NT2/D1 (cell line): Measurements from ENCODE around the gene SEC14L2.

ENCODE experiments used
- DNase-seq: peaks from one replicate; pipeline ENCODE4 v3.0.0-alpha.2; 2011; ENCODE audit warnings: low read depth, low spot score
- H3K27me3 ChIP-seq: 2 replicates; pipeline ENCODE4 v1.6.0; 2011; ENCODE audit warnings: mild to moderate bottlenecking; ENCODE audit not compliant: insufficient read length, insufficient read depth
- H3K36me3 ChIP-seq: 2 replicates; pipeline ENCODE4 v1.6.1; 2011; ENCODE audit warnings: mild to moderate bottlenecking, low read length, mixed read lengths; ENCODE audit not compliant: insufficient read depth, insufficient read length
- H3K4me1 ChIP-seq: 2 replicates; pipeline ENCODE4 v1.5.1; 2011; ENCODE audit not compliant: insufficient read depth, insufficient read length
- H3K4me3 ChIP-seq: 2 replicates; pipeline ENCODE4 v1.5.1; 2011; ENCODE audit warnings: low read depth; ENCODE audit not compliant: insufficient read length
- H3K9ac ChIP-seq: 2 replicates; pipeline ENCODE4 v1.6.0; 2011; ENCODE audit warnings: low read depth; ENCODE audit not compliant: insufficient read length
- H3K9me3 ChIP-seq: 2 replicates; pipeline ENCODE4 v1.5.1; 2011; ENCODE audit warnings: mild to moderate bottlenecking, low read length; ENCODE audit not compliant: insufficient read depth
- SUZ12 ChIP-seq: IDR thresholded peaks from 2 replicates; pipeline ENCODE4 v1.6.1; 2011; ENCODE audit not compliant: insufficient read length, insufficient read depth; ENCODE audit errors: extremely low read depth
- YY1 ChIP-seq: IDR thresholded peaks from 2 replicates; pipeline ENCODE4 v1.6.1; 2011; ENCODE audit not compliant: insufficient read length, insufficient read depth
- ZNF274 ChIP-seq: IDR thresholded peaks from 2 replicates; pipeline ENCODE4 v1.6.1; 2011; ENCODE audit warnings: mild to moderate bottlenecking, low read depth, low read length

Gene SEC14L2

DNA sequence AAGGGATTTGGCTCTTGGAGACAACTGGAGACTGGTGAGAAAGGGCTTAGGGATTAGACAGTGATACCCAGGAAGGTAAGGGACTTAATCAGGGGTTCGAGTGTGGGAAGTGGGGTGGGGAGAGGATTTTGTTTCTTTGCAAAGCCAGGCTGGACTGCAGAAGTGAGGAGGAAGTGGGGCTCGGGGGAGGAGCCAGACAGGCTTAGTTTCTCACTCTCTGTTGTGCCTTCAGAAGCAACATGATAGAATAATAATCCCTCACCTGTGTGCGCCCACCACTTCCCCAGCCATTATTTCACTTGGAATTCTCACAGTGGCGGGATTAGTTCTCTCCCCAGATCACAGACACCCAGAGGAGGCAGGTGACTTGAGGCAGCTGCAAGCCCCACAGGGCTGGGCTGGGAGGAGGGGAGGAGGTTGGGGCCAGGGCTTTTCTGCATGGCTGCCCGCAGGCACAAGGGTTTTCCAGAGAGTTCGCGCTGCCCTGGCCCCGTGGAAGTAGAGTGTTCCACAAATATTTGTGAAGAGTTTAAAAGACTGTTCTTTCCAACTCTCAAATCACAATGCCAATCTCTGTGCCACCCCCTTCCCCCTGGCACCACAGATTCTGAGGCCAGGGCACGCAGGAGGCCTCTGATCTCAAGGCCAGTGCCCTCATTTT is 4.0 kb upstream of the SEC14L2 start:
- Histone ChIP-seq H3K36me3 (no peaks in the 10 kb centered on the region), H3K9ac (peak overlapping the region; percentile 42), H3K4me1 (peaks cover 12% of the 10 kb centered on the region), H3K27me3 (peaks cover 30% of the 10 kb centered on the region), H3K4me3 (no peak overlapping the region), H3K9me3 (no peaks in the 10 kb centered on the region)
- DNase-seq = no peak
- TF ChIP-seq SUZ12 (no peak), YY1 (no peak), ZNF274 (no peak)

DNA sequence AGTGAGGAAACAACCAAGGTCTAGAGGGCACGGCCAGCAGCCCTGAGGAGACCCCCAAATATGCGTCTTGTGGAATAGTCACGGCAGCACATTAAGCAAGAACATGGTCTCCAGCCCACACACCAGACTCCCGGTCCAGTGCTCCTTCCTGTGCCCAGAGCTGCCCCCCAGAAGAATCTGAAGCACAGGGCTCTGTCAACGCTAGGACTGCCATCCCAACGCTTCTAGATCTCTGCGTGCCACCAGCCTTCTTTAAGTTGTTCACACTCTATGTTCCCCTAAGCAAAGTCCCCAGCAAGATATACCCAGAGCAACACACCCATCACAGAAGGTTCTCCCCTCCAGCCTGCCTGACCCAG is 3.5 kb upstream of the SEC14L2 start:
- H3K9ac ChIP-seq = peak overlapping the region; percentile 42
- peaks cover 35% of the 10 kb centered on the region for H3K27me3 ChIP-seq
- H3K9me3 ChIP-seq = no peaks in the 10 kb centered on the region
- no peaks in the 10 kb centered on the region for H3K36me3 ChIP-seq
- no peak overlapping the region for H3K4me3 ChIP-seq
- no peak for DNase-seq
- H3K4me1 ChIP-seq = peaks cover 12% of the 10 kb centered on the region
- TF ChIP-seq YY1 (no peak), ZNF274 (no peak), SUZ12 (no peak)

DNA sequence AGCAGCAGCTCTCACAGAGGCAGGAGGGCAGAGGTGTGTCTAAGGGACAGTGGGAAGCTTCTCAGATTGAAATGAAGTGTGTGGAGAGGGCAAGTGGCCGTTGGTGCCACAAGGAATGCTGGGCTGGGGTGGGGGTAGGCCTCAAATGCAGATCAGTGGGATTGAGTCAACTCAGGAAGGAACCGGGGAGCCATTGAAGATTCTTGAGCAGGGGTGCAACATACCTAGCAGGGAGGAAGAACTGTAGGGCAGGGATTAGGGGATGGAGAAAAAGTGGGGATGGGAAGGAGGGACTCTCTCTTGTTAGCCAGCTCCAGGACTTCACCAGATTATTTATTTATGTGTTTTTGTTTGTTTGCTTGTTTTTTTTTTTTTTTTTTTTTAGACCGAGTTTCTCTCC is 2.9 kb upstream of the SEC14L2 start:
- no peak overlapping the region for H3K9ac ChIP-seq

DNA sequence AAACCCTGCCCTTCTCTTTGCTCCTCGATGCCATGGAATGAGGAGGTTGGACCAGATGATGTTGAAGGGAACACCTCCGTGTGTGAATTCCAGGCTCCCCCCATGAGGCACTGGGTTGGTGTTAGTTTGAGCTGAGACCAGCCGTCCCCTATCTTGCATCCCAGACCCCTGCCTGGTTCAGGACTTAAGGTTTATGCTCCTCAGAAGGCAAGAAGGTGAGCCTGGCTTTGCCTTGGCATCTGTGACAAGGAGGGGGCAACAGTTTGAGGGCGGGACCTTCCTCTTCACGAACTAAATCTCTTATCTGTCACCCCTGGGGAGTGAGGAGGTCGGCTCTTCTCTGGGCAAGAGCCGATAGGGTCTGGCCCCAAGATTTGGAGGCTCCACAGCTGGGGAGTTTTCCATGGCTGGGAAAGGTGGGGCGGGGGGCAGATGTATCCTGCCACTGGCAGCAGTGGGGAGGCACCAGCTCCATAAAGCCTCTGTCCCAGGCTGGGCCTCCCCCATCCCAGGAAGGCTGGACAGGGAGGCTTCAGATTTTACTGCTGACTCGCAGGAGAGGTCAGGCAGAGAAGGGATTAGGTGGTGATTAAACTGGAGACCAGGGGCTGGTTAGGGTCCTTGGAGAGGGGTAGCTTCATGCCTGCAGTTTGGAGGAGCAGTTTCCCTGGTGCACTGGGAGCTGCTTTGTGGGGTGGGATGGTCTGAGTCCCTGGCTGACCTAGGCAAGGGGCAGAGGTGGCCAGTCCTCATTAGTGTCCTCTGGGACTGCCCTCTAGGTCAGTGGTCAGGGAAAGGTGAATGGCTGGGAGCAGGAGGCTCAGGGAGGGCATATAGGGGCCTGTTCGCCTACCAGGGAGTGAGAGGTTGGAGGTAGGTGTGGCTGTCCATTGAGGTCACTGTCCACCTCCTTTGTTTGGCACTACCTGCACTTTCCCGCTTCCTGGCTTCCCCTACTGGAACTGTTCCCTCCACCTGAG is 1.1 kb downstream of the SEC14L2 start:
- H3K9ac ChIP-seq = peak overlapping the region; percentile 38

More for the DNA sequence above, 2.9 kb upstream of the SEC14L2 start:
- TF ChIP-seq ZNF274 (no peak), YY1 (no peak), SUZ12 (no peak)
- no peak for DNase-seq
- H3K4me3 ChIP-seq = no peak overlapping the region
- H3K4me1 ChIP-seq = peaks cover 13% of the 10 kb centered on the region
- peaks cover 41% of the 10 kb centered on the region for H3K27me3 ChIP-seq
- no peaks in the 10 kb centered on the region for H3K9me3 ChIP-seq
- no peaks in the 10 kb centered on the region for H3K36me3 ChIP-seq

DNA sequence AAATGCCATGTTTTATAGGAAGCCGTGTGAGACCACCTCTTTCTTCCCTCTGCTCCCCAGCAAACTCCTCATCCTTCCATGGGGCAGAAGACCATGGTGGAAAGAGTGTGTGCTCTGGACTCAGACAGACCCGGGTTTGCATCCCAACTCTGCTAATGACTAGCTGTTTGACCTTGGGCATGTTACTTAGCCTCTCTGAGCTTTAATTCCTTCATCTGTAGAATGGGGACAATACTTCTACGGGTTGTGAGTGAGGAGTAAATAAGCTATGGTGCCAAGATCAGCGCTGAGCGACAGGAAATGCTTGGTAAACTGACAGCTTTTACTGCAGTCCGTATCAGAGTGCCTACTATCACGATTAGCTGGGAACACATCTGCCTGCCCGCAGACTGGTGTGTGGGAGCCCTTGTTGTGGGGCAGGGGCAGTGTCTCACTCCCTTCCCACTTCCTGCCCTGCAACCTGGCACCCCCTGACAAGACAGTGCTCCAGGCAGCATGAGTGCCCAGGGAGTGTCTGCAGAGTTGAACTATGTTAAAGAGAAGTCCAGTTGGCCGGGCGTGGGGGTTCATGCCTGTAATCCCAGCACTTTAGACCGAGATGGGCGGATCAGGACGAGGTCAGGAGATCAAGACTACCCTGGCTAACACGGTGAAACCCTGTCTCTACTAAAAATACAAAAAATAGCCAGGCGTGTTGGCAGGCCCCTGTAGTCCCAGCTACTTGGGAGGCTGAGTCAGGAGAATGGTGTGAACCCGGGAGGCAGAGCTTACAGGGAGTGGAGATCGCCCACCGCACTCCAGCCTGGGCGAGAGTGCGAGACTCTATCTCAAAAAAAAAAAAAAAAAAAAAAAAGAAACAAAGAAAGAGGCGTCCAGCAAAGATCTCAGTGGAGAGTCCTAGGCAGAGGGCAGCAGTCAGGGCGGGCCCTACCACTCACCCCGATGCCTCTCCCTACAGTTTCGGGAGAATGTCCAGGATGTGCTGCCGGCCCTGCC is 2.2 kb downstream of the SEC14L2 start:
- Histone ChIP-seq H3K27me3 (peaks cover 42% of the 10 kb centered on the region), H3K36me3 (no peaks in the 10 kb centered on the region), H3K9ac (no peak overlapping the region), H3K4me1 (peaks cover 5% of the 10 kb centered on the region), H3K4me3 (no peak overlapping the region), H3K9me3 (no peaks in the 10 kb centered on the region)
- no peak for DNase-seq
- no peak for TF ChIP-seq SUZ12
- TF ChIP-seq YY1 = no peak
- TF ChIP-seq ZNF274 = no peak

More for the DNA sequence above, 1.1 kb downstream of the SEC14L2 start:
- DNase-seq = no peak
- no peak for TF ChIP-seq YY1
- TF ChIP-seq ZNF274 = no peak
- no peak for TF ChIP-seq SUZ12
- peak overlapping the region; percentile 47 for H3K4me3 ChIP-seq
- peaks cover 8% of the 10 kb centered on the region for H3K4me1 ChIP-seq
- no peaks in the 10 kb centered on the region for H3K36me3 ChIP-seq
- peaks cover 42% of the 10 kb centered on the region for H3K27me3 ChIP-seq
- no peaks in the 10 kb centered on the region for H3K9me3 ChIP-seq

DNA sequence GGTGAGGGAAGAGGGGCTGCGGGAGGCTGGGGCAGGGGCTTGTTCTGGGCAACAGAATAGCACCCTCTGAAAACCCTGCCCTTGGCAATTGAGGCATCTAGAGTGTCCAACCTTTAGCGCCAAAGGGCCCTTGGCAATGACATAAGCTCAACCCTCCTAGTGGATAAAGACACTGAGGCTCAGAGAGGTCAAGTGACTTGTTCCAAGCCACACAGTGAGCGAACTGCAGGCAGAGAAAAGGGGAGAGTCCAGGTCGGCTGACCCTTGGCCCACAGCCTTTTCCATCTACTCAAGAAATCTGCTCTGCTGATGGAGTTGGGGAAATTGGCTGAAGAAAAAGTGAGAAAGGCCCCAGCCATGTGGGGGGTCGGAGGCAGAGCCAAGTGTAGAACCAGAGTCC is 2.9 kb downstream of the SEC14L2 start:
- TF ChIP-seq YY1 (no peak), SUZ12 (no peak), ZNF274 (no peak)
- Histone ChIP-seq H3K36me3 (no peaks in the 10 kb centered on the region), H3K4me3 (no peak overlapping the region), H3K4me1 (peaks cover 5% of the 10 kb centered on the region), H3K9me3 (no peaks in the 10 kb centered on the region), H3K27me3 (peaks cover 41% of the 10 kb centered on the region), H3K9ac (no peak overlapping the region)
- DNase-seq = no peak
